Measurements from ENCODE around the gene KRTAP5-5. TPM values are rescaled to one million over a fixed set of nuclear protein-coding genes. Genes with fewer than 3 reads are reported as not detected.

Gene KRTAP5-5
- total RNA-seq, 2 donors from 2014 or later = not detected

DNA sequence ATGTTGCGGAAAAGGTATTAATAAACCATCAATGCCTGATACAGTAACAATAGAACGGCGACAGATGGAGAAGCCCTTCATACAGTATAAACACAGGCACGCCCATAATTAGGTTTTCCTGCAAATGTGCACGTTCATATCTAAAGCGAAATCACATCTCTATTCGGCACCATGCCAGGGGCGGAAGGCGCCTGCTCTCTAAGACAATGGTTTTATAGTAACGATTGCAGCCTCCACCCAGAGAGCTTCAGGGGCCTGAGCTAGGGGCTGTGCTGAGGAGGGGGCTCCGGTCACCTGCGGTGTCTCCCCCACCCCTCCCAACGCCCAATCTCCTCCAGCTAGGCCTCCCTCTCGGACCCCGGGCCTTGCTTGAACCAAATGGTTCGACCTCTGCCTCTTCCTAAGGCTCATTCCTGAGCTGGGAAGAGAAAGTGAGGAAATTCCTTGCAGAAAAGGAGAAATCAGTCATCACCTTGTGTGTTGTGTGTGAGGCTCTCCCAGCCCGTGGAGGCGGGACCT, 9.6 kb downstream of the KRTAP5-5 start:
- H3K9ac ChIP-seq (ENCODE audit: extremely low read depth, low read length, poor library complexity, severe bottlenecking) = no peak overlapping the region
- no peak overlapping the region for H3K27ac ChIP-seq (ENCODE audit: low read depth, low read length)
- no peaks in the 10 kb centered on the region for H3K4me1 Mint-ChIP-seq
- H3K4me3 Mint-ChIP-seq = no peak overlapping the region
- no peak overlapping the region for H3K27ac Mint-ChIP-seq
- WGBS, 2 experiments (ENCODE audit: insufficient coverage in 1 of 2, insufficient read length in 1 of 2) = 86 to 87% methylated on average over 15 to 17 of the region's 18 CpGs
- no peaks in the 10 kb centered on the region for H3K36me3 Mint-ChIP-seq (ENCODE audit: low read depth)
- no peaks in the 10 kb centered on the region for H3K36me3 ChIP-seq (ENCODE audit: control insufficient read depth, insufficient read depth, low read length)
- H3K9me3 ChIP-seq (ENCODE audit: control insufficient read depth, low read length) = no peaks in the 10 kb centered on the region
- H3K9me3 Mint-ChIP-seq = no peaks in the 10 kb centered on the region
- no peak for DNase-seq
- H3K4me1 ChIP-seq (ENCODE audit: control insufficient read depth, insufficient read depth, low read length) = no peaks in the 10 kb centered on the region
- H3K4me3 ChIP-seq (ENCODE audit: low read length) = no peak overlapping the region
- peaks cover 18% of the 10 kb centered on the region for H3K27me3 Mint-ChIP-seq (ENCODE audit: insufficient read depth)
- H3K27me3 ChIP-seq (ENCODE audit: control insufficient read depth, insufficient read depth, low read length, poor library complexity, severe bottlenecking) = peaks cover 5% of the 10 kb centered on the region
- TF ChIP-seq, protein P1, sequence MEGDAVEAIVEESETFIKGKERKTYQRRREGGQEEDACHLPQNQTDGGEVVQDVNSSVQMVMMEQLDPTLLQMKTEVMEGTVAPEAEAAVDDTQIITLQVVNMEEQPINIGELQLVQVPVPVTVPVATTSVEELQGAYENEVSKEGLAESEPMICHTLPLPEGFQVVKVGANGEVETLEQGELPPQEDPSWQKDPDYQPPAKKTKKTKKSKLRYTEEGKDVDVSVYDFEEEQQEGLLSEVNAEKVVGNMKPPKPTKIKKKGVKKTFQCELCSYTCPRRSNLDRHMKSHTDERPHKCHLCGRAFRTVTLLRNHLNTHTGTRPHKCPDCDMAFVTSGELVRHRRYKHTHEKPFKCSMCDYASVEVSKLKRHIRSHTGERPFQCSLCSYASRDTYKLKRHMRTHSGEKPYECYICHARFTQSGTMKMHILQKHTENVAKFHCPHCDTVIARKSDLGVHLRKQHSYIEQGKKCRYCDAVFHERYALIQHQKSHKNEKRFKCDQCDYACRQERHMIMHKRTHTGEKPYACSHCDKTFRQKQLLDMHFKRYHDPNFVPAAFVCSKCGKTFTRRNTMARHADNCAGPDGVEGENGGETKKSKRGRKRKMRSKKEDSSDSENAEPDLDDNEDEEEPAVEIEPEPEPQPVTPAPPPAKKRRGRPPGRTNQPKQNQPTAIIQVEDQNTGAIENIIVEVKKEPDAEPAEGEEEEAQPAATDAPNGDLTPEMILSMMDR (conservative IDR thresholded peaks at IDR 0.05) = no peak

DNA sequence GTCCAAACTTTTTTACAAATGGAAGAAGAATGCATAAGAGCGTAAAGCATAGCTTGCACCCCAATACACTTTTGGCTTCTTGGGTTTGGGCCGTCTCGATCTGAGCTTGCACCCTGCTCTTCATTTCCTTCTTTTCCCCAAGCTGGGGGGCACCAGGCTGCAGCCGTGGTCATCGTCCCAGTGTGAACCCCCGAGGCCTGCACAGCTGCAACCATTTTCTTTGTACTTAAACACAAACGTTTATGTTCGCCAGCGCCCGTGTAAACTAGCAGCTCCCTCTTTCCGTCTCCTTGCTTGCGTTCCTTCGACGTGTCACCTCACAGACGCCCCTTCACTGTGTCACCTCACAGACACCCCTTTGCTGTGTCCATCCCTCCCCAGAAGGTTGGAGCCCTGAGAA, 10.1 kb downstream of the KRTAP5-5 start:
- Histone ChIP-seq H3K4me3 (ENCODE audit: low read length) (no peak overlapping the region), H3K27me3 (ENCODE audit: control insufficient read depth, insufficient read depth, low read length, poor library complexity, severe bottlenecking) (peaks cover 5% of the 10 kb centered on the region), H3K9ac (ENCODE audit: extremely low read depth, low read length, poor library complexity, severe bottlenecking) (no peak overlapping the region), H3K9me3 (ENCODE audit: control insufficient read depth, low read length) (no peaks in the 10 kb centered on the region), H3K4me1 (ENCODE audit: control insufficient read depth, insufficient read depth, low read length) (no peaks in the 10 kb centered on the region), H3K36me3 (ENCODE audit: control insufficient read depth, insufficient read depth, low read length) (no peaks in the 10 kb centered on the region), H3K27ac (ENCODE audit: low read depth, low read length) (no peak overlapping the region)
- whole genome bisulfite sequencing, 2 experiments (ENCODE audit: insufficient coverage in 1 of 2, insufficient read length in 1 of 2) = 75 to 83% methylated on average over 10 to 15 of the region's 15 CpGs
- Mint-ChIP-seq H3K27me3 (ENCODE audit: insufficient read depth) (peaks cover 20% of the 10 kb centered on the region), H3K4me1 (no peaks in the 10 kb centered on the region), H3K36me3 (ENCODE audit: low read depth) (no peaks in the 10 kb centered on the region), H3K9me3 (no peaks in the 10 kb centered on the region), H3K27ac (no peak overlapping the region), H3K4me3 (no peak overlapping the region)
- TF ChIP-seq, protein P1 (conservative IDR thresholded peaks at IDR 0.05) = no peak
- no peak for DNase-seq

DNA sequence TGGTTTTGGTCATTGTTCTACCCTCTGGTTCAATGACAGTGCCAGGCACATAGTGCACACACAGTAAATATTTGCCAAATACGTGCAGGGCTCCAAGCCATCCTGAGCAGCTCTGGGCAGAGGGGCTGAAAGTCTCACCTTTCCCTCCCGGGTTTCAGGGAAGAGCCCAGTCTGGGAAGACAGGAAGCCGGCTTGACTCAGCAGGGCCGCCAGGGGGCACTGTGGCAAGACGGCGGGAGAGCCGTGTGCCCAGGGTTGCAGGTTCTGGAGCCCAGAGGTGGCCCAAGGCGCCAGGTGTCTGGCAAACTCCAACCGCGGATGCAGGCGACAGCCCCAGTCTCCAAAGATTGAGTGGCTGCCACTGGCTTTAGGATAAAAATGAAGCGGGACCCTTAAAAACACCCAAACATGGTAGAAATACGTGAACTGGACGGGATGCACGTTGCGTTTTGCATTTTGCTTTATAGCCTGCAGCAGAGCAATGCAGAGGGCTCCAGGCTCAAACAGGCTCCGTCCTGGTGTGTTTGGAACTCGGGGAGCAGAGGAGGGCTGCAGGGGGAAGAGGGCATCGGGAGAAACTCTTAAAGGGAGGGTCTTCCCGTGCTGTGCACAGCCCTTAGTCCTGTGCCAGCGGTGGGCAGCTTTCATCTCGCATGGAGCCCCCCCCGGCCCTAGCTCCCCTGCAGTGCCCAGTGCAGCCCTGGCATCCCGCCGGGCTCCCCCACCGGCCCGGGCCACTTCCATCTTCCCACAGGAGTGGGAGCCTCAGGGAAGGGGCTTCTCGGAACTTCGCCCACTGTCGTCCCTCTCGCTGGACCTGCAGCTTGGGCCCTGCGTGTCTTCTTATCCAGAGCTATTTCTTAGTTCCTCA, 10.7 kb downstream of the KRTAP5-5 start:
- no peak overlapping the region for H3K4me3 Mint-ChIP-seq
- Histone ChIP-seq H3K27me3 (ENCODE audit: control insufficient read depth, insufficient read depth, low read length, poor library complexity, severe bottlenecking) (peaks cover 5% of the 10 kb centered on the region), H3K36me3 (ENCODE audit: control insufficient read depth, insufficient read depth, low read length) (no peaks in the 10 kb centered on the region), H3K4me3 (ENCODE audit: low read length) (no peak overlapping the region), H3K4me1 (ENCODE audit: control insufficient read depth, insufficient read depth, low read length) (no peaks in the 10 kb centered on the region), H3K9ac (ENCODE audit: extremely low read depth, low read length, poor library complexity, severe bottlenecking) (no peak overlapping the region), H3K27ac (ENCODE audit: low read depth, low read length) (no peak overlapping the region), H3K9me3 (ENCODE audit: control insufficient read depth, low read length) (no peaks in the 10 kb centered on the region)
- no peaks in the 10 kb centered on the region for H3K9me3 Mint-ChIP-seq
- H3K4me1 Mint-ChIP-seq = no peaks in the 10 kb centered on the region
- H3K27me3 Mint-ChIP-seq (ENCODE audit: insufficient read depth) = peaks cover 19% of the 10 kb centered on the region
- no peaks in the 10 kb centered on the region for H3K36me3 Mint-ChIP-seq (ENCODE audit: low read depth)
- TF ChIP-seq, protein P1 (conservative IDR thresholded peaks at IDR 0.05) = peak; percentile 98
- WGBS, 2 experiments (ENCODE audit: insufficient coverage in 1 of 2, insufficient read length in 1 of 2) = 59 to 65% methylated on average over 24 to 32 of the region's 32 CpGs
- DNase-seq = peak; percentile 90
- H3K27ac Mint-ChIP-seq = no peak overlapping the region
